NOMO-1 treated with DMSO at 0.1 percent for 48 hours (cell line): Measurements from ENCODE around the gene SCP2D1.
"Not testable (repeated sequence)": the region's sequence is repeated elsewhere in the genome, so short reads cannot be mapped to it uniquely, and the experiment has no call there.

Experiments
- DNase-seq: peaks from one replicate; lab custom pipeline; 2025; ENCODE audit not compliant: unreplicated experiment; lab: John Stamatoyannopoulos, UW

SCP2D1 gene

GRCh38 chr20:18813483-18813882, at the start of gene SCP2D1:
Gene SCP2D1 (plus strand): TSS chr20:18813783. CDS start chr20:18813816, 33 bp downstream.
- DNase-seq, result no peak

GRCh38 chr20:18767676-18768075, 45.9 kb upstream of the SCP2D1 start:
- no peak for DNase-seq

GRCh38 chr20:18773566-18773965, 40.0 kb upstream of the SCP2D1 start:
- DNase-seq, result no peak

- no peak for DNase-seq
Observed at GRCh38 chr20:18774207-18774606, 39.4 kb upstream of the SCP2D1 start.

- DNase-seq, result no peak
Observed at GRCh38 chr20:18775633-18776032, 38.0 kb upstream of the SCP2D1 start.

GRCh38 chr20:18778690-18779392, 34.7 kb upstream of the SCP2D1 start:
- no peak for DNase-seq

- DNase-seq, result no peak
Observed at GRCh38 chr20:18780385-18781130, 33.0 kb upstream of the SCP2D1 start.

- no peak for DNase-seq
Observed at GRCh38 chr20:18781509-18781908, 32.1 kb upstream of the SCP2D1 start.

GRCh38 chr20:18783385-18783959, 30.1 kb upstream of the SCP2D1 start:
- DNase-seq, result no peak

GRCh38 chr20:18787046-18787445, 26.5 kb upstream of the SCP2D1 start:
- DNase-seq, result not testable (repeated sequence)

- DNase-seq, result no peak
Observed at GRCh38 chr20:18788021-18788420, 25.6 kb upstream of the SCP2D1 start.

GRCh38 chr20:18790787-18791186, 22.8 kb upstream of the SCP2D1 start:
- no peak for DNase-seq

- peak; percentile 93 for DNase-seq
Observed at GRCh38 chr20:18793625-18794427, 19.8 kb upstream of the SCP2D1 start.

GRCh38 chr20:18794428-18794787, 19.2 kb upstream of the SCP2D1 start:
- DNase-seq, result no peak

GRCh38 chr20:18795366-18795765, 18.2 kb upstream of the SCP2D1 start:
- no peak for DNase-seq

GRCh38 chr20:18796282-18796833, 17.2 kb upstream of the SCP2D1 start:
- DNase-seq, result no peak

- DNase-seq, result no peak
Observed at GRCh38 chr20:18801516-18801915, 12.1 kb upstream of the SCP2D1 start.

GRCh38 chr20:18802012-18802634, 11.5 kb upstream of the SCP2D1 start:
- no peak for DNase-seq

- DNase-seq, result no peak
Observed at GRCh38 chr20:18805881-18806280, 7.7 kb upstream of the SCP2D1 start.

GRCh38 chr20:18808712-18809111, 4.9 kb upstream of the SCP2D1 start:
- no peak for DNase-seq

- no peak for DNase-seq
Observed at GRCh38 chr20:18811186-18811585, 2.4 kb upstream of the SCP2D1 start.
